8988T (cell line): Measurements from ENCODE around the gene NMD3.
"Not testable (repeated sequence)": the region's sequence is repeated elsewhere in the genome, so short reads cannot be mapped to it uniquely, and the experiment has no call there.

Source experiments
- DNase-seq: peaks from one replicate; pipeline ENCODE4 v3.0.0; 2011

NMD3 gene

GRCh38 chr3:161220850-161221753 lies at the start of gene NMD3:
NMD3 (plus strand) TSS chr3:161221311; CDS start chr3:161222014, 703 bp downstream.
- peak; percentile 72 for DNase-seq

- no peak for DNase-seq
Observed at GRCh38 chr3:161171639-161172552, 49.2 kb upstream of the NMD3 start.

- no peak for DNase-seq
Observed at GRCh38 chr3:161175506-161175905, 45.6 kb upstream of the NMD3 start.

- no peak for DNase-seq
Observed at GRCh38 chr3:161177991-161178390, 43.1 kb upstream of the NMD3 start.

GRCh38 chr3:161181371-161181770 lies 39.7 kb upstream of the NMD3 start:
- DNase-seq = not testable (repeated sequence)

- no peak for DNase-seq
Observed at GRCh38 chr3:161187046-161187445, 34.1 kb upstream of the NMD3 start.

GRCh38 chr3:161197855-161198850 lies 23.0 kb upstream of the NMD3 start:
- no peak for DNase-seq

- DNase-seq = no peak
Observed at GRCh38 chr3:161199926-161200325, 21.2 kb upstream of the NMD3 start.

GRCh38 chr3:161203485-161204098 lies 17.5 kb upstream of the NMD3 start:
- DNase-seq = no peak

GRCh38 chr3:161208931-161209330 lies 12.2 kb upstream of the NMD3 start:
- DNase-seq = no peak

- no peak for DNase-seq
Observed at GRCh38 chr3:161212171-161212771, 8.8 kb upstream of the NMD3 start.

GRCh38 chr3:161212906-161213305 lies 8.2 kb upstream of the NMD3 start:
- no peak for DNase-seq

GRCh38 chr3:161213644-161214043 lies 7.5 kb upstream of the NMD3 start:
- DNase-seq = no peak

- no peak for DNase-seq
Observed at GRCh38 chr3:161215185-161215584, 5.9 kb upstream of the NMD3 start.

- DNase-seq = no peak
Observed at GRCh38 chr3:161217496-161217895, 3.6 kb upstream of the NMD3 start.

GRCh38 chr3:161219495-161219894 lies 1.6 kb upstream of the NMD3 start:
- no peak for DNase-seq

- DNase-seq = no peak
Observed at GRCh38 chr3:161221806-161222600, 892 bp downstream of the NMD3 start.

- no peak for DNase-seq
Observed at GRCh38 chr3:161222662-161223061, 1.6 kb downstream of the NMD3 start.

GRCh38 chr3:161224786-161225185 lies 3.7 kb downstream of the NMD3 start:
- no peak for DNase-seq

GRCh38 chr3:161230621-161231171 lies 9.6 kb downstream of the NMD3 start:
- no peak for DNase-seq
